DOHH2 (cell line): Measurements from ENCODE around the gene DYNC1I1.

Experiments used
- H3F3A ChIP-seq: fragments of 200-600 bp; sonication (generic), shearing (Covaris generic); 2 replicates; pipeline ENCODE4 v1.6.0; 2016; ENCODE audit warnings: antibody characterized with exemption, mild to moderate bottlenecking; ENCODE audit not compliant: control insufficient read depth, insufficient read depth
- H3K27ac ChIP-seq: fragments of 200-600 bp; sonication (generic); 2 replicates; pipeline ENCODE4 v1.5.1; 2014; ENCODE audit warnings: low read depth, mild to moderate bottlenecking, low read length, moderate library complexity
- H3K27me3 ChIP-seq: fragments of 200-600 bp; sonication (generic); 2 replicates; pipeline ENCODE4 v1.6.1; 2014; ENCODE audit warnings: mild to moderate bottlenecking, low read length, mixed read lengths; ENCODE audit not compliant: control insufficient read depth
- H3K36me3 ChIP-seq: fragments of 200-600 bp; sonication (generic); 2 replicates; pipeline ENCODE4 v1.6.1; 2014; ENCODE audit warnings: mild to moderate bottlenecking, low read length, moderate library complexity, mixed read lengths; ENCODE audit not compliant: control insufficient read depth
- H3K4me1 ChIP-seq: fragments of 200-600 bp; sonication (generic); 2 replicates; pipeline ENCODE4 v1.6.1; 2014; ENCODE audit warnings: mild to moderate bottlenecking, low read length, mixed read lengths; ENCODE audit not compliant: control insufficient read depth
- H3K4me2 ChIP-seq: fragments of 200-600 bp; sonication (generic); 2 replicates; pipeline ENCODE4 v1.6.0; 2014; ENCODE audit warnings: mild to moderate bottlenecking, low read length, moderate library complexity
- H3K4me3 ChIP-seq: fragments of 200-600 bp; sonication (generic); 2 replicates; pipeline ENCODE4 v1.5.1; 2014; ENCODE audit warnings: mild to moderate bottlenecking, low read length, mixed read lengths
- H3K79me2 ChIP-seq: fragments of 200-600 bp; sonication (generic); 2 replicates; pipeline ENCODE4 v1.6.1; 2014; ENCODE audit warnings: mild to moderate bottlenecking, low read length, mixed read lengths; ENCODE audit not compliant: control insufficient read depth
- H3K9me2 ChIP-seq: fragments of 200-600 bp; sonication (generic); replicated peaks from 2 replicates; pipeline ENCODE4 v1.6.1; 2014; ENCODE audit warnings: mild to moderate bottlenecking, low read length, mixed read lengths; ENCODE audit not compliant: control insufficient read depth
- H3K9me3 ChIP-seq: fragments of 200-600 bp; sonication (generic); 2 replicates; pipeline ENCODE4 v1.6.1; 2014; ENCODE audit warnings: antibody characterized with exemption, low read length, mixed read lengths; ENCODE audit not compliant: control insufficient read depth, insufficient read depth
- H4K20me1 ChIP-seq: fragments of 200-600 bp; sonication (generic); 2 replicates; pipeline ENCODE4 v1.6.0; 2014; ENCODE audit warnings: low read depth, mild to moderate bottlenecking, antibody characterized with exemption, low read length, moderate library complexity; ENCODE audit not compliant: control insufficient read depth, insufficient read depth
- CTCF ChIP-seq: fragments of 200-600 bp; sonication (generic); IDR thresholded peaks from one replicate; pipeline ENCODE4 v1.5.1; 2014; ENCODE audit warnings: antibody characterized with exemption, mild to moderate bottlenecking, low read depth, low read length; ENCODE audit not compliant: poor library complexity, severe bottlenecking
- EZH2phosphoT487 ChIP-seq: fragments of 200-600 bp; sonication (generic); IDR thresholded peaks from 2 replicates; pipeline ENCODE4 v1.6.1; 2017; ENCODE audit warnings: borderline replicate concordance, mild to moderate bottlenecking, antibody characterized with exemption, low read length, moderate library complexity, mixed read lengths

The DYNC1I1 gene

GRCh38 chr7:95963446-95963990 is 191.2 kb downstream of the DYNC1I1 start:
- Histone ChIP-seq H4K20me1 (no peaks in the 10 kb centered on the region), H3K4me3 (no peak overlapping the region), H3K9me3 (no peaks in the 10 kb centered on the region), H3K27ac (no peak overlapping the region), H3K27me3 (no peaks in the 10 kb centered on the region), H3K36me3 (no peaks in the 10 kb centered on the region), H3K79me2 (no peaks in the 10 kb centered on the region), H3K9me2 (no peaks in the 10 kb centered on the region), H3K4me2 (no peak overlapping the region), H3F3A (no peaks in the 10 kb centered on the region), H3K4me1 (no peaks in the 10 kb centered on the region)
- TF ChIP-seq CTCF = no peak
- no peak for TF ChIP-seq EZH2phosphoT487

DNA sequence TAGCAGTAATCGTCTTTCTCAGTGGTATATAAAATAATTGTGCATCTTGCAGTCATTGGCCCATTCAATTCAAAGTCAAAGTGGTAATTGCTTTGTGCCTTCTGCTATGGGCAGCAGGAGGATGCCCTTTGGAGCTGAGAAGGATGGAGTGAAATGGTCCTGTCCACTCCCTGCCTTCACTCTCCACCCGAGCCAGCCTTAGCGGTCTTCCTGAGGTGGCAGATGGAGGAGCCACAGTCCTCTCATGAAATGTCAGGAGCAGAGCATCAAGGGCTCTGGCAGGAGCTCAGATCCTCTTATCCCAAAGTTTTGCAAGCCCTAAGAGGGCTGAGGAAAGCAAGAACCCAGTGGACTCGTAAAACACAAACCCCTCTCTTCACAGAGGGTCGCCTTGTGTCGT is 199.4 kb downstream of the DYNC1I1 start:
- no peak overlapping the region for H3K27ac ChIP-seq
- H3K36me3 ChIP-seq = no peaks in the 10 kb centered on the region
- no peak for TF ChIP-seq EZH2phosphoT487
- TF ChIP-seq CTCF = no peak
- H3K79me2 ChIP-seq = no peaks in the 10 kb centered on the region
- no peaks in the 10 kb centered on the region for H3F3A ChIP-seq
- no peaks in the 10 kb centered on the region for H3K9me2 ChIP-seq
- no peaks in the 10 kb centered on the region for H3K4me1 ChIP-seq
- no peak overlapping the region for H3K4me3 ChIP-seq
- H4K20me1 ChIP-seq = no peaks in the 10 kb centered on the region
- H3K4me2 ChIP-seq = no peak overlapping the region
- H3K9me3 ChIP-seq = no peaks in the 10 kb centered on the region
- H3K27me3 ChIP-seq = no peaks in the 10 kb centered on the region

- H3K4me1 ChIP-seq = no peaks in the 10 kb centered on the region
- no peaks in the 10 kb centered on the region for H3K79me2 ChIP-seq
- no peak overlapping the region for H3K27ac ChIP-seq
- no peaks in the 10 kb centered on the region for H3K9me2 ChIP-seq
- H3K9me3 ChIP-seq = no peaks in the 10 kb centered on the region
- TF ChIP-seq CTCF = no peak
- TF ChIP-seq EZH2phosphoT487 = no peak
- no peaks in the 10 kb centered on the region for H3K36me3 ChIP-seq
- no peaks in the 10 kb centered on the region for H3F3A ChIP-seq
- H3K27me3 ChIP-seq = no peaks in the 10 kb centered on the region
- no peaks in the 10 kb centered on the region for H4K20me1 ChIP-seq
- no peak overlapping the region for H3K4me3 ChIP-seq
- no peak overlapping the region for H3K4me2 ChIP-seq
Measured at GRCh38 chr7:95972523-95972922, 200.2 kb downstream of the DYNC1I1 start.
